SK-N-SH treated with all-trans-retinoic acid at 6 μM for 48 hours (cell line): ENCODE data around the gene ANXA3.

Experiments
- ATAC-seq: fragments of 200-7000 bp; cut with Tn5 transposase; 3 replicates; pipeline ENCODE4 v1.9.1; 2020; ENCODE audit warnings: mild to moderate bottlenecking, moderate library complexity
- ARNTL ChIP-seq: fragments of 450-650 bp; formaldehyde crosslinking; IDR thresholded peaks from 2 replicates; pipeline ENCODE4 v1.5.0; 2020; ENCODE audit warnings: low read depth, mild to moderate bottlenecking, moderate library complexity, borderline replicate concordance
- BACH2 ChIP-seq: fragments of 250-450 bp; sonication (Bioruptor Pico); IDR thresholded peaks from 2 replicates; pipeline ENCODE4 v1.9.0; 2021; ENCODE audit warnings: mild to moderate bottlenecking, borderline replicate concordance
- ESRRG ChIP-seq: fragments of 250-450 bp; sonication (Bioruptor Pico); IDR thresholded peaks from 2 replicates; pipeline ENCODE4 v1.6.1; 2021; ENCODE audit warnings: mild to moderate bottlenecking
- GLIS3 ChIP-seq: fragments of 250-450 bp; sonication (Bioruptor Pico); IDR thresholded peaks from 2 replicates; pipeline ENCODE4 v1.5.0; 2020; ENCODE audit warnings: mild to moderate bottlenecking, moderate library complexity
- ISL1 ChIP-seq: fragments of 250-450 bp; sonication (Bioruptor Pico); IDR thresholded peaks from 2 replicates; pipeline ENCODE4 v2.1.2; 2022; ENCODE audit warnings: mild to moderate bottlenecking, moderate library complexity
- OSR1 ChIP-seq: fragments of 250-450 bp; sonication (Bioruptor Pico); IDR thresholded peaks from 2 replicates; pipeline ENCODE4 v1.8.0; 2022; ENCODE audit warnings: moderate library complexity, mild to moderate bottlenecking, inconsistent platforms
- PPARA ChIP-seq: fragments of 250-450 bp; sonication (Bioruptor Pico); IDR thresholded peaks from 2 replicates; pipeline ENCODE4 v1.5.0; 2020; ENCODE audit warnings: mild to moderate bottlenecking, borderline replicate concordance
- SNAI2 ChIP-seq: fragments of 250-450 bp; sonication (Bioruptor Pico); IDR thresholded peaks from 2 replicates; pipeline ENCODE4 v1.5.0; 2020; ENCODE audit warnings: mild to moderate bottlenecking, moderate library complexity
- TCF4 ChIP-seq: fragments of 250-450 bp; sonication (Bioruptor Pico); IDR thresholded peaks from 2 replicates; pipeline ENCODE4 v1.8.0; 2021; ENCODE audit warnings: mild to moderate bottlenecking, moderate library complexity, borderline replicate concordance
- TOX ChIP-seq: fragments of 250-450 bp; sonication (Bioruptor Pico); IDR thresholded peaks from 2 replicates; pipeline ENCODE4 v1.8.0; 2021; ENCODE audit warnings: mild to moderate bottlenecking, moderate library complexity, borderline replicate concordance
- ZC3H10 ChIP-seq: fragments of 250-450 bp; sonication (Bioruptor Pico); IDR thresholded peaks from 2 replicates; pipeline ENCODE4 v1.5.1; 2021; ENCODE audit warnings: mild to moderate bottlenecking, moderate library complexity
- ZFP3 ChIP-seq: fragments of 250-450 bp; sonication (Bioruptor Pico); IDR thresholded peaks from 2 replicates; pipeline ENCODE4 v1.5.0; 2020; ENCODE audit warnings: mild to moderate bottlenecking, moderate library complexity
- ZFP30 ChIP-seq: fragments of 450-650 bp; formaldehyde crosslinking; IDR thresholded peaks from 2 replicates; pipeline ENCODE4 v1.5.0; 2022; ENCODE audit warnings: mild to moderate bottlenecking, moderate library complexity
- ZNF565 ChIP-seq: fragments of 450-650 bp; formaldehyde crosslinking; conservative IDR thresholded peaks from 2 replicates; pipeline ENCODE4 v1.5.0; 2020; ENCODE audit warnings: low read depth, mild to moderate bottlenecking, moderate library complexity
- ZNF70 ChIP-seq: fragments of 450-650 bp; formaldehyde crosslinking; IDR thresholded peaks from 2 replicates; pipeline ENCODE4 v1.5.0; 2020; ENCODE audit warnings: mild to moderate bottlenecking, moderate library complexity
- ZNF8 ChIP-seq: fragments of 450-650 bp; formaldehyde crosslinking; IDR thresholded peaks from 2 replicates; pipeline ENCODE4 v1.5.0; 2020; ENCODE audit warnings: mild to moderate bottlenecking, moderate library complexity
- TF ChIP-seq, protein P1 (sequence below): fragments of 250-450 bp; sonication (Bioruptor Pico); IDR thresholded peaks from 2 replicates; pipeline ENCODE4 v1.8.0; 2021; ENCODE audit warnings: low read depth, mild to moderate bottlenecking, moderate library complexity, borderline replicate concordance
- TF ChIP-seq, protein P2 (sequence below): fragments of 250-450 bp; sonication (Bioruptor Pico); IDR thresholded peaks from 2 replicates; pipeline ENCODE4 v1.8.0; 2020; ENCODE audit warnings: mild to moderate bottlenecking, moderate library complexity, borderline replicate concordance
- TF ChIP-seq, protein P3 (sequence below): fragments of 250-450 bp; sonication (Bioruptor Pico); IDR thresholded peaks from 2 replicates; pipeline ENCODE4 v1.5.1; 2021; ENCODE audit warnings: mild to moderate bottlenecking, moderate library complexity
- TF ChIP-seq, protein P4 (sequence below): fragments of 250-450 bp; sonication (Bioruptor Pico); IDR thresholded peaks from 2 replicates; pipeline ENCODE4 v1.5.1; 2020; ENCODE audit warnings: low read depth, mild to moderate bottlenecking, moderate library complexity
- TF ChIP-seq, protein P5 (sequence below): fragments of 250-450 bp; sonication (Bioruptor Pico); IDR thresholded peaks from 2 replicates; pipeline ENCODE4 v1.5.0; 2020; ENCODE audit warnings: mild to moderate bottlenecking, moderate library complexity

Gene ANXA3

DNA sequence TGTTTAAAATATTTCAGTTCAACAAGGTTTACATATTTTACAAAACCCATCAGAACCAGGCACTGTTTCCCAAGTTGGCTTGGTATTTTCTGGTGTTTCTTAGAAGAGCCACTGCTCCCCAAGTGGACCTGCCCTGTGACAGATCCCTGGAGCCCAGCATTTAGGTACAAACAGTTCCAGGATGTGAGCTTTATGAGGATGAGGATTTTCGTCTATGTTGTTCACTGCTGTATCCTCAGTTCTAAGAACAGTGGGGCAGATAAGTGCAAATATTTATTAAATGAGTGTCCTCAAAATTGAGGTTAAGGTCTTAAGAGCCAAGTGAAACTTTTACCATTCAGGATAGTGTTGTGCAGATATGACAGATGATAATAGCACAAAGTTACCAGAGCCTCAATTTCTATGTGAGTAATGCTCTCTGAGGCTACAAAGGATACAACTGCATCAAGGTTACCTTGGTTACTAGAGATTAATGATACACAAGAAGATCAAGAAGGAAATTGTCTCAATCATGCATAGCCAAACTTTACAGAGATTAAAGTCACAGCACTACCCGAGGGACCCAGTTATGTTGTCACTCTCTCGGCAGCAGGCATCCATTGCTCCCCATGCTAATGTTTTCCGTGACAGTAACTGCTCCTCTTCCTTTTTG is 37.5 kb downstream of the ANXA3 start:
- ATAC-seq, result peak; percentile 51
- TF ChIP-seq SNAI2 (CRISPR knock-in tag) (no peak), BACH2 (CRISPR knock-in tag) (no peak)

DNA sequence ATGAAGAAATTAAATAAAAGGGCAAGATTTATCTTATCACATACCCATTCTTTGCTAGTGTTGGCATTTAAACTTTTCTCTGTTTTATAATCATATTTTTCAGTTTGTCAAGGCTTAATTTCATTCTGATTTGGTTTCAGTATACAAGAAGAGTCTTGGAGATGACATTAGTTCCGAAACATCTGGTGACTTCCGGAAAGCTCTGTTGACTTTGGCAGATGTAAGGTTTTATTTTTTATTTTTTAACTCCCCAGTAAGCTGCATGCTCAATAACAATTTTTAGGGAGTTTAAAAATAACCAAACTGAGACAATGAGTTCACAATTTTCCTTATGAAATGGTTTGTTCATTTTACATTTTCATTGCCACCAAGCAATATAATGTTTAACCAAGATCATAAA is 39.8 kb downstream of the ANXA3 start:
- no peak for ATAC-seq
- TF ChIP-seq SNAI2 (CRISPR knock-in tag) (no peak), ZNF565 (CRISPR knock-in tag) (no peak), ARNTL (no peak), OSR1 (CRISPR knock-in tag) (no peak), BACH2 (CRISPR knock-in tag) (no peak), ZFP3 (CRISPR knock-in tag) (no peak), TOX (CRISPR knock-in tag) (no peak), ZFP30 (no peak), ZC3H10 (CRISPR knock-in tag) (no peak), ZNF8 (no peak), TCF4 (CRISPR knock-in tag) (no peak), ESRRG (no peak), ZNF70 (CRISPR knock-in tag) (no peak), PPARA (CRISPR knock-in tag) (no peak), ISL1 (CRISPR knock-in tag) (no peak)
- TF ChIP-seq, protein P1, sequence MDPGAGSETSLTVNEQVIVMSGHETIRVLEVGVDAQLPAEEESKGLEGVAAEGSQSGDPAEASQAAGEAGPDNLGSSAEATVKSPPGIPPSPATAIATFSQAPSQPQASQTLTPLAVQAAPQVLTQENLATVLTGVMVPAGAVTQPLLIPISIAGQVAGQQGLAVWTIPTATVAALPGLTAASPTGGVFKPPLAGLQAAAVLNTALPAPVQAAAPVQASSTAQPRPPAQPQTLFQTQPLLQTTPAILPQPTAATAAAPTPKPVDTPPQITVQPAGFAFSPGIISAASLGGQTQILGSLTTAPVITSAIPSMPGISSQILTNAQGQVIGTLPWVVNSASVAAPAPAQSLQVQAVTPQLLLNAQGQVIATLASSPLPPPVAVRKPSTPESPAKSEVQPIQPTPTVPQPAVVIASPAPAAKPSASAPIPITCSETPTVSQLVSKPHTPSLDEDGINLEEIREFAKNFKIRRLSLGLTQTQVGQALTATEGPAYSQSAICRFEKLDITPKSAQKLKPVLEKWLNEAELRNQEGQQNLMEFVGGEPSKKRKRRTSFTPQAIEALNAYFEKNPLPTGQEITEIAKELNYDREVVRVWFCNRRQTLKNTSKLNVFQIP (CRISPR knock-in tag), result no peak
- TF ChIP-seq, protein P2, sequence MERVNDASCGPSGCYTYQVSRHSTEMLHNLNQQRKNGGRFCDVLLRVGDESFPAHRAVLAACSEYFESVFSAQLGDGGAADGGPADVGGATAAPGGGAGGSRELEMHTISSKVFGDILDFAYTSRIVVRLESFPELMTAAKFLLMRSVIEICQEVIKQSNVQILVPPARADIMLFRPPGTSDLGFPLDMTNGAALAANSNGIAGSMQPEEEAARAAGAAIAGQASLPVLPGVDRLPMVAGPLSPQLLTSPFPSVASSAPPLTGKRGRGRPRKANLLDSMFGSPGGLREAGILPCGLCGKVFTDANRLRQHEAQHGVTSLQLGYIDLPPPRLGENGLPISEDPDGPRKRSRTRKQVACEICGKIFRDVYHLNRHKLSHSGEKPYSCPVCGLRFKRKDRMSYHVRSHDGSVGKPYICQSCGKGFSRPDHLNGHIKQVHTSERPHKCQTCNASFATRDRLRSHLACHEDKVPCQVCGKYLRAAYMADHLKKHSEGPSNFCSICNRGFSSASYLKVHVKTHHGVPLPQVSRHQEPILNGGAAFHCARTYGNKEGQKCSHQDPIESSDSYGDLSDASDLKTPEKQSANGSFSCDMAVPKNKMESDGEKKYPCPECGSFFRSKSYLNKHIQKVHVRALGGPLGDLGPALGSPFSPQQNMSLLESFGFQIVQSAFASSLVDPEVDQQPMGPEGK (CRISPR knock-in tag), result no peak
- TF ChIP-seq, protein P3, sequence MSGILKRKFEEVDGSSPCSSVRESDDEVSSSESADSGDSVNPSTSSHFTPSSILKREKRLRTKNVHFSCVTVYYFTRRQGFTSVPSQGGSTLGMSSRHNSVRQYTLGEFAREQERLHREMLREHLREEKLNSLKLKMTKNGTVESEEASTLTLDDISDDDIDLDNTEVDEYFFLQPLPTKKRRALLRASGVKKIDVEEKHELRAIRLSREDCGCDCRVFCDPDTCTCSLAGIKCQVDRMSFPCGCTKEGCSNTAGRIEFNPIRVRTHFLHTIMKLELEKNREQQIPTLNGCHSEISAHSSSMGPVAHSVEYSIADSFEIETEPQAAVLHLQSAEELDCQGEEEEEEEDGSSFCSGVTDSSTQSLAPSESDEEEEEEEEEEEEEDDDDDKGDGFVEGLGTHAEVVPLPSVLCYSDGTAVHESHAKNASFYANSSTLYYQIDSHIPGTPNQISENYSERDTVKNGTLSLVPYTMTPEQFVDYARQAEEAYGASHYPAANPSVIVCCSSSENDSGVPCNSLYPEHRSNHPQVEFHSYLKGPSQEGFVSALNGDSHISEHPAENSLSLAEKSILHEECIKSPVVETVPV (CRISPR knock-in tag), result no peak
- TF ChIP-seq, protein P4, sequence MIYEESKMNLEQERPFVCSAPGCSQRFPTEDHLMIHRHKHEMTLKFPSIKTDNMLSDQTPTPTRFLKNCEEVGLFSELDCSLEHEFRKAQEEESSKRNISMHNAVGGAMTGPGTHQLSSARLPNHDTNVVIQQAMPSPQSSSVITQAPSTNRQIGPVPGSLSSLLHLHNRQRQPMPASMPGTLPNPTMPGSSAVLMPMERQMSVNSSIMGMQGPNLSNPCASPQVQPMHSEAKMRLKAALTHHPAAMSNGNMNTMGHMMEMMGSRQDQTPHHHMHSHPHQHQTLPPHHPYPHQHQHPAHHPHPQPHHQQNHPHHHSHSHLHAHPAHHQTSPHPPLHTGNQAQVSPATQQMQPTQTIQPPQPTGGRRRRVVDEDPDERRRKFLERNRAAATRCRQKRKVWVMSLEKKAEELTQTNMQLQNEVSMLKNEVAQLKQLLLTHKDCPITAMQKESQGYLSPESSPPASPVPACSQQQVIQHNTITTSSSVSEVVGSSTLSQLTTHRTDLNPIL, result no peak

DNA sequence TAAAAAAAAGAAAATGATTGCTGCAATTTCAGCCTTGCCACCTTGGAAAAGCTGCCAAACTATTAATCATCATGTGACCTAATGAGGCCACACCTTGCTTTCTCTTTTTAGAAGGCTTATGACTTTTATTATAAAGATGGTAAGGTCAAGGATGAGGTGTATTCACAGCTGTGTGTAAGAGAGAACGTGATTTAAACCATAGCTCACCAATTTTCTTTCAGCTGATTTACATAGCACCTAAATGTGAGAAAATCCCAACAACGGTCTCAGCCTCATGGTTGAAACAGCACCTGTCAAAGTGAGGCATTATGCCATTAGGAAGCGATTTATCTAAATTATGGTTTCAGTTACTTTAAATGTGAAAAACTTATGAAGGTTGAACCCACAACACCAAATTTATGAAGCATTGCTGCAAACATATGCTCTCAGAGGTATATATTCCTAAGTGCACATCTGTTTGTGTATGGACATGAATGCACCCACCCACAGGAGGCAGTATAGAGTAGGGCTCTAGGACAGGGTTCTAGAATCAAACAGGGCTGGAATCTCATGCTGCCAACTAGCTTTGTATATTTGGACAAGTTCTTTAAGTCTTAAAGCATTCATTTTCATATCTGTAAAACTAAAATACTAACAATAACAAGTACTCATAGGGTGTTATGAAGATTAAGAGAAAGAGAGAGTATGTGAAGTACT is 40.7 kb downstream of the ANXA3 start:
- ATAC-seq, result no peak
- TF ChIP-seq, protein P4, result no peak
- TF ChIP-seq SNAI2 (CRISPR knock-in tag) (no peak), GLIS3 (CRISPR knock-in tag) (no peak), ZC3H10 (CRISPR knock-in tag) (no peak), BACH2 (CRISPR knock-in tag) (no peak), OSR1 (CRISPR knock-in tag) (no peak)
- TF ChIP-seq, protein P5, sequence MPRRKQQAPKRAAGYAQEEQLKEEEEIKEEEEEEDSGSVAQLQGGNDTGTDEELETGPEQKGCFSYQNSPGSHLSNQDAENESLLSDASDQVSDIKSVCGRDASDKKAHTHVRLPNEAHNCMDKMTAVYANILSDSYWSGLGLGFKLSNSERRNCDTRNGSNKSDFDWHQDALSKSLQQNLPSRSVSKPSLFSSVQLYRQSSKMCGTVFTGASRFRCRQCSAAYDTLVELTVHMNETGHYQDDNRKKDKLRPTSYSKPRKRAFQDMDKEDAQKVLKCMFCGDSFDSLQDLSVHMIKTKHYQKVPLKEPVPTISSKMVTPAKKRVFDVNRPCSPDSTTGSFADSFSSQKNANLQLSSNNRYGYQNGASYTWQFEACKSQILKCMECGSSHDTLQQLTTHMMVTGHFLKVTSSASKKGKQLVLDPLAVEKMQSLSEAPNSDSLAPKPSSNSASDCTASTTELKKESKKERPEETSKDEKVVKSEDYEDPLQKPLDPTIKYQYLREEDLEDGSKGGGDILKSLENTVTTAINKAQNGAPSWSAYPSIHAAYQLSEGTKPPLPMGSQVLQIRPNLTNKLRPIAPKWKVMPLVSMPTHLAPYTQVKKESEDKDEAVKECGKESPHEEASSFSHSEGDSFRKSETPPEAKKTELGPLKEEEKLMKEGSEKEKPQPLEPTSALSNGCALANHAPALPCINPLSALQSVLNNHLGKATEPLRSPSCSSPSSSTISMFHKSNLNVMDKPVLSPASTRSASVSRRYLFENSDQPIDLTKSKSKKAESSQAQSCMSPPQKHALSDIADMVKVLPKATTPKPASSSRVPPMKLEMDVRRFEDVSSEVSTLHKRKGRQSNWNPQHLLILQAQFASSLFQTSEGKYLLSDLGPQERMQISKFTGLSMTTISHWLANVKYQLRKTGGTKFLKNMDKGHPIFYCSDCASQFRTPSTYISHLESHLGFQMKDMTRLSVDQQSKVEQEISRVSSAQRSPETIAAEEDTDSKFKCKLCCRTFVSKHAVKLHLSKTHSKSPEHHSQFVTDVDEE (CRISPR knock-in tag), result no peak
- TF ChIP-seq, protein P3 (CRISPR knock-in tag), result no peak
- TF ChIP-seq, protein P1 (CRISPR knock-in tag), result no peak
